Measurements from ENCODE around the gene ATP5F1E. TPM values are rescaled to one million over a fixed set of nuclear protein-coding genes. Genes with fewer than 3 reads are reported as not detected.
A peak's percentile ranks its signal among the peaks of the same experiment; 100 is the strongest.
"Not testable (repeated sequence)": the region's sequence is repeated elsewhere in the genome, so short reads cannot be mapped to it uniquely, and the experiment has no call there.

The ATP5F1E gene
- total RNA-seq, 2 donors from 2014 or later: 45.5 to 78.0 TPM

DNA sequence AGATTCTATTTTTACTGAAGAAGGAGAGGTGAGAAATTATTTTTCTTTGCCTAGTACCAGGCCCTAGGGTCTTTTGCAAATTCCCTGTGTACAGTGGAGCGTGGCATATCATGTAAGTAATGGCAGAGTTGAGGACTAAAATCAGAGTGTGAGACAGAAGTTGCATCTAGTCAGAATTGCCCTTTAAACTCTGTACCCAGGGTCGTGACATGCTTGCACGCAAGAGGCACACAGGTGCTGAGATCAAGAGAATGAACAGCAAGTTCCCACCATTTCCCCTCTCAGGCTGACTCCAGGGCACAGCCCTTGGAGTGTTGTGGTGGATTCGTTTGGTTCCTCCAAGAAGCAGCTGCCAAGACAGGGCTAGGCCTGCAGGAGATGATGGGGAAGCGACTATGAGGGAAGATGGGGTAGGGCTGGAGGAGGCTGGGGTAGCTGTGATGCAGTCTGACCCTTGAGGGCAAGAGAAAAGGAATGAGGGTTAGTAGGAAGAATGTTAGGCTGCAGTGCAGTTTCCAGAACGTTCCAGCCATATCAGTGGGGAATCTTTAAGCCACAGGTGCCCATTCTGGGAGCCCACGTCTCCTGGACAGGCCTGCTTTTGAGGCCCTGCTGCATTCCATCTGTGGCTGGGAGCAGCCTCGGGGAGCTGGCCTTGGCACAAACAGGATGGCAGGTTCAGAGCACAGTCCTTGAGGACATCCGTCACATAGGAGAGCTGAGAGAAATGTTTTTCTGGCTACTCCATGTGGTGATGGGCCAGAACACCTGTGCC, 44.2 kb downstream of the ATP5F1E start:
- Mint-ChIP-seq H3K36me3 (ENCODE audit: low read depth) (peaks cover 93% of the 10 kb centered on the region), H3K4me3 (no peak overlapping the region), H3K27ac (peak overlapping the region; percentile 51), H3K4me1 (peaks cover 26% of the 10 kb centered on the region), H3K27me3 (no peaks in the 10 kb centered on the region), H3K9me3 (no peaks in the 10 kb centered on the region)
- ATAC-seq (replicated peaks): no peak

- Mint-ChIP-seq H3K27me3 (no peaks in the 10 kb centered on the region), H3K4me1 (peaks cover 34% of the 10 kb centered on the region), H3K27ac (peak overlapping the region; percentile 56), H3K9me3 (no peaks in the 10 kb centered on the region), H3K36me3 (ENCODE audit: low read depth) (peaks cover 93% of the 10 kb centered on the region), H3K4me3 (peak overlapping the region; percentile 47)
- peak; percentile 59 for ATAC-seq (replicated peaks)
Measured at GRCh38 chr20:58986968-58987517, 45.1 kb downstream of the ATP5F1E start.

DNA sequence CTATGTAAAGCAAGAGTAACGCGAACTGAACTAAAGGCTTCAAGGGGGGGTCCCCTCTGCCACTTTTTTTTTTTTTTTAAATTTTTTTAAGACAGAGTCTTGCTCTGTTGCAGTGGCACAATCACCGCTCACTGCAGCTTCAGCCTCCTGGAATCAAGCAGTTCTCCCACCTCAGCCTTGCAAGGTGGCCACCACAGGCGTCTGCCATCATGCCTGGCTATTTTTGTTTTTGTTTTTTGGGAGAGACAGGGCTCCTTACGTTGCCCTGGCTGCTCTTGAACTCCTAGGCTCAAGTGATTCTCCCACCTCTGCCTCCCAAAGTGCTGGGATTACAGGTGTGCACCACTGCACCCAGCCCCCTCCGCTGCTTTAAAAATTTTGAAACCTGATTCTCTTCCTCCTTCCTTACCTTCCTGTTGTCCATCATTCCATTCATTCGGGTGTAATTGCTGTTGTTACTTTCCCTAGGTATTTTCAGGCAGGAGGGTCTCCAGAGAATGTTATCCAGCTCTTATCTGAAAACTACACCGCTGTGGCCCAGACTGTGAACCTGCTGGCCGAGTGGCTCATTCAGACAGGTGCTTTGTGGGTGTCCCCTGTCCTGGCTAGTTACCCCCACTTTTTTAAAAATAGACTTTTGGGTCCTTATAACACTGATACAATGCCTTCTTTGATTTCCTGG, 45.7 kb downstream of the ATP5F1E start:
- no peak for ATAC-seq (replicated peaks)
- peaks cover 34% of the 10 kb centered on the region for H3K4me1 Mint-ChIP-seq
- H3K9me3 Mint-ChIP-seq: no peaks in the 10 kb centered on the region
- peak overlapping the region; percentile 47 for H3K4me3 Mint-ChIP-seq
- peak overlapping the region; percentile 56 for H3K27ac Mint-ChIP-seq
- H3K36me3 Mint-ChIP-seq (ENCODE audit: low read depth): peaks cover 91% of the 10 kb centered on the region
- H3K27me3 Mint-ChIP-seq: no peaks in the 10 kb centered on the region

- Mint-ChIP-seq H3K27ac (no peak overlapping the region), H3K9me3 (no peaks in the 10 kb centered on the region), H3K4me3 (no peak overlapping the region), H3K27me3 (no peaks in the 10 kb centered on the region), H3K4me1 (peaks cover 34% of the 10 kb centered on the region), H3K36me3 (ENCODE audit: low read depth) (peaks cover 83% of the 10 kb centered on the region)
- no peak for ATAC-seq (replicated peaks)
Measured at GRCh38 chr20:58985656-58986055, 46.5 kb downstream of the ATP5F1E start.

- Mint-ChIP-seq H3K4me1 (peaks cover 34% of the 10 kb centered on the region), H3K4me3 (peak overlapping the region; percentile 80), H3K9me3 (no peaks in the 10 kb centered on the region), H3K27me3 (no peaks in the 10 kb centered on the region), H3K27ac (peak overlapping the region; percentile 58), H3K36me3 (ENCODE audit: low read depth) (peaks cover 75% of the 10 kb centered on the region)
- ATAC-seq (replicated peaks): no peak
Measured at GRCh38 chr20:58984691-58985090, 47.4 kb downstream of the ATP5F1E start.

DNA sequence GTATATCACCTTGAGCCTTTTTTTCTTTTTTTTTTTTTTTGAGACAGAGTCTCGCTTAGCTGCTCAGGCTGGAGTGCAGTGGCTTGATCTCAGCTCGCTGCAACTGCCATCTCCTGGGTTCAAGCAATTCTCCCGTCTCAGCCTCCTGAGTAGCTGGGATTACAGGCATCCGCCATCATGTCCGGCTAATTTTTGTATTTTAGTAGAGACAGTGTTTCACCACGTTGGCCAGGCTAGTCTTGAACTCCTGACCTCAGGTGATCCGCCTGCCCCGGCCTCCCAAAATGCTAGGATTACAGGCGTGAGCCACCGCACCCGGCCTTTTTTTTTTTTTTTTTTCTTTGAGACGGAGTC, 49.0 kb downstream of the ATP5F1E start:
- peaks cover 34% of the 10 kb centered on the region for H3K4me1 Mint-ChIP-seq
- not testable (repeated sequence) for ATAC-seq (replicated peaks); H3K27ac Mint-ChIP-seq; H3K9me3 Mint-ChIP-seq; H3K27me3 Mint-ChIP-seq
- H3K36me3 Mint-ChIP-seq (ENCODE audit: low read depth): peaks cover 59% of the 10 kb centered on the region
- peak overlapping the region; percentile 80 for H3K4me3 Mint-ChIP-seq

DNA sequence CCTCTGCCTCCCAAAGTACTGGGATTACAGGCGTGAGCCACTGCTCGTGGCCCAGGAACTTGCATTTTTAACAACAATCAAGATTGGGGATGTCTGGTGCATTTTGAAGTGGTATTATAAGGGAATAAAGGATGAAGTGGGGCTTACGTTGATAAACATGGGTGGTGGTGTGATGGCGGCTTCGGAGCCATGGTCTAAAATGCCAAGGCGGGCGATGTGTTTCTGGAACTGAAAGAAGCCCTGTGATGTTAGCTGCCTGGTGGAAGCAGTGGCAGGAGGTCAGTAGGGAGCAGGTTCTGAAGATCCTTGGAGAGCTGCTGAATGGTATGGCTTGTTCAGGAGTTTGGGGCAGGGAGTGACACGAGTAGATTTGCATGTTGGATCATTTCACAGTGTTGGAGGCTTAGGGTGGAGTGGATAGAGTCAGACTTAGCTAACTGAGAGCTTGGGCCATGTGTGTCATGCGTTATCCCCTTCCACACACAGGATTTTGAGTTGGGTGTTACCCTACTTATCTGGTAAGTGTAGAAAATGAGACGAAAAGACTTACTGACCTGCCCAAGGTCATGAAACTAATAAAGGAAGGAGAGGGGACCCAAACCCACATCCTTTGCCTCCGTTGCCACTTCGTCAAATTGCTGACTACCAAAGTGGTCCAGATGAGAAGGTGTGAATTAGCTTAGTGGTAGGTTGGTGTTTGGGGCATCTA, 49.6 kb downstream of the ATP5F1E start:
- peak overlapping the region; percentile 80 for H3K4me3 Mint-ChIP-seq
- no peaks in the 10 kb centered on the region for H3K27me3 Mint-ChIP-seq
- peaks cover 54% of the 10 kb centered on the region for H3K36me3 Mint-ChIP-seq (ENCODE audit: low read depth)
- no peaks in the 10 kb centered on the region for H3K9me3 Mint-ChIP-seq
- peaks cover 34% of the 10 kb centered on the region for H3K4me1 Mint-ChIP-seq
- peak overlapping the region; percentile 80 for H3K27ac Mint-ChIP-seq
- ATAC-seq (replicated peaks): peak; percentile 15

- H3K27ac Mint-ChIP-seq: peak overlapping the region; percentile 80
- peak overlapping the region; percentile 80 for H3K4me3 Mint-ChIP-seq
- peak; percentile 8 for ATAC-seq (replicated peaks)
- H3K36me3 Mint-ChIP-seq (ENCODE audit: low read depth): peaks cover 46% of the 10 kb centered on the region
- peaks cover 1% of the 10 kb centered on the region for H3K9me3 Mint-ChIP-seq
- H3K27me3 Mint-ChIP-seq: no peaks in the 10 kb centered on the region
- H3K4me1 Mint-ChIP-seq: peaks cover 30% of the 10 kb centered on the region
Measured at GRCh38 chr20:58981628-58982364, 50.3 kb downstream of the ATP5F1E start.

DNA sequence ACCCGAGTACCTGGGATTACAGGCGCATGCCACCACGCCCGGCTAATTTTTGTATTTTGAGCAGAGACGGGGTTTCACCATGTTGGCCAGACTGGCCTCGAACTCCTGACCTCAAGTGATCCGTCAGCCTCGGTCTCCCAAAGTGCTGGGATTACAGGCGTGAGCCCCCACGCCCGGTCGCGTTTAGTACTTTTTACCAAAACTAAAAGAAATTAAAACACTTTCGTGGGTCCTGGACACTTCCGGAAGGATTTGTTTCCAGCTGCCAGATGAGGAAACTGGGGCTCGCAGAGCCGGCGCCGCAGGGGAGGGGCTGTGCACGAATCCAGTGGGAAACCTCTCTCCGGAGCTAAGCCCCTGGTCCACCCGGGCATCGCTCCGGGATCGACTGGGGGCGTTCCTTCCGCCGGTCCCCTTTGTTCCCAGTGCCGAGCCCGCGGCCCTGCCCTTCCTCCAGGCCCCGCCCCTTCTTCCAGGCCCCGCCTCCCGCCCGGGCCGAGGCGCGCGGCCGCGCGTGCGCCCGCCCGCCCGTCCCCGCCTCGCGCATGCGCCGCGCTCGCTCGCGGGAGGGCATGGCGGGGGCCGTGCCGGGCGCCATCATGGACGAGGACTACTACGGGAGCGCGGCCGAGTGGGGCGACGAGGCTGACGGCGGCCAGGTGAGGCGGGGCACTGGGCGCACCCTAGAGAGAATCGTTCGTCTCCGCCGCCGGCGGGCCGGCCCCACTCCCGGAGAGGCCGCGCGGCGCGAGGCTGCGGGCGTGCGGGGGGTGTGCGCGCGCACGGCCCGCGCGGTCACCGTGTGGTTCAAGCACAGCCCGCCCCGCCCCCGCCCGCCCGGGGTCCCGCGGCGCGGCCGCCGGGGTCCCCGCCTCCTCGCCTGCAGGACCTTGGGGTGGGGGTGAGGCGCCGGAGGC, 51.2 kb downstream of the ATP5F1E start, which contains the start of gene NELFCD:
Gene NELFCD, plus strand, starts transcription at position 546 of the 917 bp plus-strand sequence. Its CDS starts 54 bp downstream, at position 600.
- Mint-ChIP-seq H3K4me1 (peaks cover 26% of the 10 kb centered on the region), H3K36me3 (ENCODE audit: low read depth) (peaks cover 38% of the 10 kb centered on the region), H3K9me3 (peaks cover 8% of the 10 kb centered on the region), H3K4me3 (peak within 1 kb of the TSS; percentile 80), H3K27me3 (no peaks in the 10 kb centered on the region), H3K27ac (peak within 1 kb of the TSS; percentile 80)
- ATAC-seq (replicated peaks): peak; percentile 90

DNA sequence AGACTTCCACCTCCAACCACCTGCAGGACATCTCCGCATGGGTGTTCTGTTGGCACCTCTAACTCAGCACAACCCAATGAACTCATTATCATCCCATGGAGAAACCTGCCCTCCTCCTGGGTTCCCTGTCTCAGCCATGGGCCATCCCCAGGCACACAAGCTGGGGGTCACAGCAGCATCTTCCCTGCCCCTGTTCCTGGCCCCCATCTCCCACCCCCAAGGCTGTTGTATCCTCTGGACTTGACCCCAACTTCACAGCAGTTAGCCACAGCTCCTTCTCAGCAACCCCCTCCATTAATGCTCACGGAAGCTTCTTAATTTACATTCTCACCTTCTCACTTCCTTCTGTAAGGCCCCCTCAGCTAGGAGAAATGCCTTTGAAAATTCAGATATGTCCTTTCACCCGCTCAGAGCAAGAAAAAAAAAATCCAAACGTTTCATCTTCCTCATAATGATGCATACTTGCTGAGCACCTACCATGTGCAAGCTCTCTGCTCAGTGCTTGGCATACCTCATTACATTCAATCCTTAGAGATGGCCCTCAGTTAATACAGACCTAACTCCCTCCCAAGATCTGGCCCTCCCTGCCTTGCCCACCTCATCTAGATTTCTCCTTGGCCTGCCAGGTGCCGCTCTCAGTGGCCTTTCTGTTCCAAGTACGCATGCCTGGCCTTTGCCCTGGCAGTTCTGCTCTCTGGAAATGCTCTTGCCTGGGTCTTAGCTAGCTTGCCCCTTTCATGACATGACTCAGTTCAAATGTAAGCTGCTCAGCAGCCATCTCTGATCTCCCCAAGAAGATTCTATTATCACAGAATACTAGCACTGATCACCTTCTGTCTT, 53.6 kb downstream of the ATP5F1E start:
- Mint-ChIP-seq H3K27me3 (no peaks in the 10 kb centered on the region), H3K4me3 (no peak overlapping the region), H3K9me3 (peaks cover 12% of the 10 kb centered on the region)

DNA sequence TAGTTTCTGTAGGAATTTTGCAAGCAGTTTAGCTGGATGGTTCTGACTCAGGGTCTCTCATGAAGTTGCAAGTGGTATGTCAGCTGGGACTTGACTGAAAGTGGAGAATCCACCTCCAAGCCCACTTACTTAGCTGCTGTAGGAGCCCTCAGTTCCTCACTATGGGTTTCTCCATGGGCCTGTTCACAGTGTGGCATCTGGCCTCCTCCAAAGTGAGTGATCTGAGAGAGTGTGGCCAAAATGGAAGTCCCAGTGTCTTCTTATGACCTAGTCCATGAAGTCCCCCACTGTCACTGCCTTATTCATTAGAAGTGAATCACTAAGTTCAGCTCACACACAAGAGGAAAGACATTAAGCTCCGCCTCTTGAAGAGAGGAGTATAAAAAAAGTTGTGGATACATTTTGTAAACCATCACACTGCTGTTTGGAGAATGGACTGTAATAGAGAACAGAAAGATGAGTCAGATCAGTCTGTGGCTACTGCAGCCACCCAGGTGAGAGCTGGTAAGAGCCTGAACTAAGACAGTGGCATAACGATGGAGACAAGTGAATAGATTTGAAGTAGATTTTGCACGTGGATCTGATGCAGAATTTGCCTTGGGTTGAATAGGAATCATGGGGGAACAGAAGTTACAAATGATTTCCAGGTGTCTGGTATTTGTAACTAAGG, 55.9 kb downstream of the ATP5F1E start:
- Mint-ChIP-seq H3K4me1 (no peaks in the 10 kb centered on the region), H3K27me3 (no peaks in the 10 kb centered on the region), H3K9me3 (peaks cover 12% of the 10 kb centered on the region), H3K4me3 (no peak overlapping the region), H3K36me3 (ENCODE audit: low read depth) (no peaks in the 10 kb centered on the region), H3K27ac (no peak overlapping the region)
- no peak for ATAC-seq (replicated peaks)

More for the DNA sequence above, 53.6 kb downstream of the ATP5F1E start:
- no peak for ATAC-seq (replicated peaks)
- Mint-ChIP-seq H3K36me3 (ENCODE audit: low read depth) (peaks cover 15% of the 10 kb centered on the region), H3K27ac (no peak overlapping the region), H3K4me1 (peaks cover 8% of the 10 kb centered on the region)

Measured in activated T-helper 17 cell treated with anti-CD3 and anti-CD28 coated beads, Interleukin-2, amount 50 U/mL, for 72 hours (primary cell).